ENCODE measurements around the gene AIF1.

AIF1 gene

DNA sequence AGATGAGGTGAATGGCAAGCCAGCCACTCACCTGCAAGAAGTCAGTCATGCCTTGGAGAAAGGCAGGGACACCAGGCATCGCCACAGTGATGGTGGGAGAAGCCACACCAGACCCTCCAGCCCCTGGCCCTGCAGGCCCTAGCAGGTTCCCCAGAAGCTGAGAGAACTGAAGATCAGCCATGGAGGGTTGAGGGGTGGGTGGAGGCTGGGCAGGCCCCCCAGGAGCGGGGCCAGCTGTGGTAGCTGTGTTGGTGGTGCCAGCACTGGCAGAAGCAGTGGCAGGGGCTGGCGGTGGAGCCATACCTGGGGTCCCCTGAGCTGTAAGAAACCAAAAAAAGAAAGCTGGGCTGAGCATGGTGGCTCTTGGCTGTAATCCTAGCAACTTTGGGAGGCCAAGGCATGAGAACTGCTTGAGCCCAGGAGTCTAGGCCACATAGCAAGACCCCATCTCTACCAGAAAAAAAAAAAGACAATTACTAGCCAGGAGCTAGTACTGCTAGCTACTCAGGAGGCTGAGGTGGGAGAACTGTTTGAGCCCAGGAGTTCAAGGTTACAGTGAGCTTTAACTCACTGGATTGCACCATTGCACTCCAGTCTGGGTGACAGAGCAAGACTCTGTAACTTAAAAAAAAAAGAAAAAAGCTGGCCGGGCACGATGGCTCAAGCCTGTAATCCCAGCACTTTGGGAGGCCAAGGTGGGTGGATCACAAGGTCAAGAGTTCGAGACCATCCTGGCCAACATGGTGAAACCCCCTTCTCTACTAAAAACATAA lies 27.9 kb downstream of the AIF1 start:
- no peak for DNase-seq (ENCODE audit: low read depth)

DNA sequence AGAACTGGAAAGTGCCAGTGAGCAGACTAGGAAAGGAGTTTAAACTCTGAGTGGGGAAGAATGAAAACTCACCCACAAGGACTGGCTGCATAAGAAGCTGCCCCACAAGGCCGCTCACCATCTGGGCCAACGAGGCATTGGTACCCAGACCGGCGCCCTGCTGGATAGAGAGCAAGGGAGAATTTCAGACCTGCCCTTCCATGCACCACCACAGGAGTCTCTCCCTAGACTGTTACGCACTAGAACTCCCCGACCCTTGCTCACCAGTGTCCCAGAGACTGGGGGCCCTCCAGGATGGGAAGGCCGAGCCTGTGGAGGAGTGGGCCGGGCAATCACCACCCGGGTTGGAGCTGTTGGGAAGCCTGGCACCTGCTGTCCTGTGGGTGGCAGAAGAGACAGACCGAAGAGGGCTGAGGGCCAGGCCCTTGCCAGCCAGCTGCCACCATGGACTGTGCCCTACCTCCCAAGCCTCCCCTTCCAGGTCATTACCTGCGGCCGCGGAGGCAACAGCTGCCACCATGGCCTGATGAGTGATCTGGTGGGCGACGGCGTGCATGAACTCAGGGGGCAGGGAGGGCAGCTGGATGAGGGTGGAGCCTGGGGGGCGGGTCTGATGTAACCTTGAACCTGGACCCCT lies 28.9 kb downstream of the AIF1 start:
- no peak for DNase-seq (ENCODE audit: low read depth)

DNA sequence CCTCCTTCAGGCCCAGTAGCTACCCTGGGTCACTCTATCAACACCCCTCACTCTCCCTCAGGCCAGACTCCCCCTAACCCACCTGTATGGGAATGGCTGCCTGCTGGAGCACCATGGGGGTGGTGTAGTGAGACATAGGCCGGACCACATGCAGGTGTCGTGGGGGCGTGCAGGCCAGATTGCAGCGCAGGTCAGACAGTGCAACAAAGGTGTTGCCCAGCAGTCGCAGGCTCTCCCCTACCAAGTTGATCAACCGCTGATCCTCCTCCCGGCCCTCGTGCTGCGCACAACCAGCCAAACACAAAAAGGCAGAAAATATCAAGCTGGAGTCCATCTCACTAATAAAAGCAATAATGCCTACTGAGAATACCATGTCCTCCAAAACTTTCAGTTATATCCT lies 30.3 kb downstream of the AIF1 start:
- DNase-seq (ENCODE audit: low read depth) = no peak

GRCh38 chr6:31651602-31652191 lies 36.7 kb downstream of the AIF1 start:
- peak; percentile 54 for DNase-seq (ENCODE audit: low read depth)

- peak; percentile 85 for DNase-seq (ENCODE audit: low read depth)
These were observed 38.1 kb downstream of the AIF1 start for GRCh38 chr6:31652925-31653724.

- no peak for DNase-seq (ENCODE audit: low read depth)
These were observed 39.7 kb downstream of the AIF1 start for GRCh38 chr6:31654574-31655348.

DNA sequence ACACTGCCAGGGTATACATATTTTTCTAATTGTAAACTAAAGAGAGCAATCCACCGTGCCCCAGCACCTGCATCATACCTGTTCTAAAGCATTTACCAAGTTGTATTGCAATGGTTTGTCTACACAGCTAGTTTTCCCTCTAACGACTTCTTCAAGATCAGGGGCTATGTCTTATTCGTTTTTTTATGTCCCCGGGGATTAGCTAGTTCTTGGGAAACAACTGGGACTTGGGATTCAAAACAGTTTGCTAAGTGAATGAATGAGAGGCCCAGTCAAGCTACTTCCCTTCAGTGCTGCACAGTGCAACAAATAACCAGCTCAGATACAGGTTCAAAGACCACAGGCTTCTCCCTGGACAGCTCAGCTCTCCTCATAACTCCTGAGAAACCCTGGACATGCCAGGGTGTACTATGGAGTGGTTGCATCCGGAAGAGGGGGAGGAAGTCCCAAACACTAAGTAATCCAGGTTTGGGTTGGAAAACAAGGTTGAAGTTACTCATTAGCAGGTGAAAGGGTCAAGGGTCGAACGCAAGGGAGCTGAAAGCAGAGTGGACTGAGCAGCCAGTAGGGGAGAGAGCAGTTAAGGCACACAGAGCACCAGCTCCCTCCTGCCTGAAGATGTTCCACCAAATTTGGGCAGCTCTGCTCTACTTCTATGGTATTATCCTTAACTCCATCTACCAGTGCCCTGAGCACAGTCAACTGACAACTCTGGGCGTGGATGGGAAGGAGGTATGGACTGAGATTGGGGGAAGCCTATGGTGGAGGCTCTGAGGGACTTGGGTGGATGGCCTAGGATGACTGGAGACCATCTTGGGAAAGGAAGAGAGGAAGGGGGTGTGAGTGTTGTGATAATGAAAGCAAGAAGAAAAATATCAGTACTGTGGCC lies 40.6 kb downstream of the AIF1 start, which contains the start of gene APOM:
APOM (plus strand) TSS at position 546 of the 889 bp plus-strand sequence; CDS start at position 619, 73 bp downstream.
- no peak for DNase-seq (ENCODE audit: low read depth)

- no peak for DNase-seq (ENCODE audit: low read depth)
These were observed 42.5 kb downstream of the AIF1 start for GRCh38 chr6:31657406-31658157.

- DNase-seq (ENCODE audit: low read depth) = no peak
These were observed 43.2 kb downstream of the AIF1 start for GRCh38 chr6:31658158-31658688.

- no peak for DNase-seq (ENCODE audit: low read depth)
These were observed 44.1 kb downstream of the AIF1 start for GRCh38 chr6:31658983-31659648.

- no peak for DNase-seq (ENCODE audit: low read depth)
These were observed 44.8 kb downstream of the AIF1 start for GRCh38 chr6:31659649-31660380.

- peak; percentile 59 for DNase-seq (ENCODE audit: low read depth)
These were observed 45.6 kb downstream of the AIF1 start, which contains the start of gene C6orf47 for GRCh38 chr6:31660381-31661261. Gene C6orf47, minus strand, starts transcription at chr6:31660778. Its CDS starts 831 bp downstream, at chr6:31659947.

- DNase-seq (ENCODE audit: low read depth) = no peak
These were observed 46.5 kb downstream of the AIF1 start for GRCh38 chr6:31661262-31662123.

- no peak for DNase-seq (ENCODE audit: low read depth)
These were observed 47.2 kb downstream of the AIF1 start for GRCh38 chr6:31662124-31662723.

DNA sequence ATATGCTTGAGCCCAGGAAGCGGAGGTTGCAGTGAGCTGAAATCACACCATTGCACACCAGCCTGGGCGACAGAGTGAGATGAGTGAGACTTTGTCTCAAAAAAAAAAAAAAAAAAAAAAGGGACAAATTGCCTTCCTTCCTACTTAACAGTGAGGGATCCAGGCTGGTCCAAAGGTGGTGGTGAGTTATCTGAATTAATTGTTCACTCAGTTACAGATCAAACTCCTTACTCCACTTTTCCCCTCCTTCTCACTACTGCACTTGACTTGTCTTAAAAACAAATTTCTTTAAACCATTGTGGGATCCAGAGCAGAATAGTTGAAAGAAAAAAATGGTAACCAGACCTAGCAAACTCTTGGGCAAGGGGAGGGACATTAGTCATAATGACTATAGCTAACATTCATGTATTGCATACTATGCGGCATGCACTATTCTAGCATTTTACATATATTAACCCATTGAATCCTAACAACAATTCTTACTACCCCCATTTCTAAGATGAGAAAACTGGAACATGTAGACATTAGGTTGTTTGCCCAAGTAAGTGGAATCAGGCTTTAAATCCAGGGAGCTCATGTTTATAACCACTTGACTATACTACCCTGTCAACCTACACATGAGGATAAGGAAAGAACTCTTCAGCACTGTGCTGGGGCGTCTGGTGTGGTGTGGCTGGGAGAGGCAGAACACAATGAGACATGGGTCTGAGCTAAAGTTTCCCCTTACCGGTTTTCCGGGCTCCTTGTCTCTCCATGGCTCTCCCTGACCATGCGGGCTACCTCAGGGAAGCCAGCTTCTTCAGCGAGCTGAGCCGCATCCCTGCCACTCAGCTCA lies 48.3 kb downstream of the AIF1 start:
- no peak for DNase-seq (ENCODE audit: low read depth)

Measured in fibroblast of the conjunctiva (primary cell).